ENCODE data around the gene IAH1. TPM values are rescaled to one million over a fixed set of nuclear protein-coding genes. Genes with fewer than 3 reads are reported as not detected.

The IAH1 gene
- total and polyA plus RNA-seq, 2 donors = 40.0 to 56.3 TPM

DNA sequence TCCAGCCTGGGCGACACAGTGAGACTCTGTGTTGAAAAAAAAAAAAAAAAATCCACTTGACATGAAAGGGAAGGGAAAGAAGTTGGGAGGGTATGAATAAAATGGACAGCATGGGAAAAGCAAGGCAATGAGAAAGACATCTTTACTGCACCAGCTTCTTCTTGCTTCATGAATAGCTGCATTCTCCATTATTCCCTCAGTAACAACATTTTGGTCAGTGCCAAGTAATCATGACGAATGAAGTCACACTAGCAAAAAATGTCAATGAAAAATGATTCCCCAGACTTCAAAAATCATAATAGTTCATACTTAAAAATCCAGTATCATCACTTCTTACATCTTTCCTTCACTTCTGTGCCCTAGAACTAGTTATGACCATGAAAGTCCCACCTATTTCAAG is 50.9 kb downstream of the IAH1 start:
- peaks cover 2% of the 10 kb centered on the region for H3K36me3 ChIP-seq (ENCODE audit: insufficient read depth)

DNA sequence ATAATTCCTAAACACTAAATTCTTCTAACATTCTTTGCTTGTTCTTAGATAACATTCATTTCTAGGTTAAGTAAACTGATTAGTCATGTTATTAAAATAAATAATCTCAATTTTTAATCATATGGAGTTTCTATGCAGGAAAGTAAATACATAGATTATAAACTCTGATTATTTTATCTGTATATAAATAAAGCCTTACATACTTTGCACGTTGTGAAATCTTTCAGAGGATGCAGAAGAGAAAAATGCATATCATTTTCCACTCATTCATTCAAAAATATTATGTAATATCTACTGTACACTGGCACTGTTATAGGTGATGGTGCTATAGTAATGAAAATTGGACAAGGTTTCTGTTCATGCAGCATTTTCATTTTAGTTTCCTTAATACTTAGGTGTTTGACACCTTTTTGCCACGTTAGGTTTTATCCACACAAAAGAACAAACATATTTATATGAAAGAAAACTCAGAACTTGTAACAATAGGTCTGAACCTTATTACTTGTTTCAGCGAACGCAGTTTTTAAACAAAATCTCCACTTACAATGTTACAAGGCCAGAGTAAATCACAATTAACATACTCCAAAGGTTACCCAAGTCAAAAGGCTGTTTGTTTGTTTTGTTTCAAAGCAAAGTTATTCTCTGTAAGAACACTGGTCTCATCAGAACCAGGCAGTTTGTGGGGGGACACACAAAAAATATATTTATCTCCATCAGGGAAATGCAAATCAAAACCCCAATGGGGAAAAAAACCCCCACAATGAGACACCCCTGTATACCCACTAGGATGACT is 53.8 kb downstream of the IAH1 start:
- 78% methylated on average over 4 of the region's 4 CpGs for WGBS
- no peak overlapping the region for H3K27ac ChIP-seq (ENCODE audit: low read depth)
- peaks cover 2% of the 10 kb centered on the region for H3K36me3 ChIP-seq (ENCODE audit: insufficient read depth)
- H3K4me1 ChIP-seq (ENCODE audit: insufficient read depth) = no peaks in the 10 kb centered on the region
- no peak overlapping the region for H3K4me3 ChIP-seq (ENCODE audit: low read depth, low read length)
- DNase-seq (ENCODE audit: extremely low spot score) = no peak

More for the DNA sequence above, 50.9 kb downstream of the IAH1 start:
- no peak overlapping the region for H3K4me3 ChIP-seq (ENCODE audit: low read depth, low read length)
- 76% methylated on average over 2 of the region's 2 CpGs for WGBS
- no peak for DNase-seq (ENCODE audit: extremely low spot score)
- H3K27ac ChIP-seq (ENCODE audit: low read depth) = no peak overlapping the region
- H3K4me1 ChIP-seq (ENCODE audit: insufficient read depth) = no peaks in the 10 kb centered on the region

DNA sequence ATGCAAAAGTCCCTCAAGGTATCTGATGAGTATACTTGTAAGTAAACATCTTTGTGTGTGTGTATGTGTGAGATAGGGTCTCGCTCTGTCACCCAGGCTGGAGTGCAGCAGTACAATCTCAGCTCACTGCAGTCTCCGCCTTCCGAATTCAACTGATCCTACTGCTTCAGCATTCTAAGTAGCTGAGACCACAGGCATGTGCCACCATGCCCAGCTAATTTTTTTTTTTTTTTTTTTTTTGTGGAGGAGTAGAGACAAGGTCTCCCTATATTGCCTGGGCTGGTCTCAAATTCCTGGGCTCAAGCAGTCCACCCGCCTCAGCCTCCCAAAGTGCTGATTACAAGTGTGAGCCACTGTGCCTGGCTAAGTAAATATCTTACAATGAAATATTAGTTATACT is 58.1 kb downstream of the IAH1 start:
- no peaks in the 10 kb centered on the region for H3K36me3 ChIP-seq (ENCODE audit: insufficient read depth)
- no peak overlapping the region for H3K27ac ChIP-seq (ENCODE audit: low read depth)
- no peaks in the 10 kb centered on the region for H3K4me1 ChIP-seq (ENCODE audit: insufficient read depth)
- WGBS = 95% methylated on average over 4 of the region's 4 CpGs
- no peak for DNase-seq (ENCODE audit: extremely low spot score)
- H3K4me3 ChIP-seq (ENCODE audit: low read depth, low read length) = no peak overlapping the region

- no peaks in the 10 kb centered on the region for H3K36me3 ChIP-seq (ENCODE audit: insufficient read depth)
These were observed 59.3 kb downstream of the IAH1 start for GRCh38 chr2:9533663-9534062.

GRCh38 chr2:9535177-9535576 is 60.8 kb downstream of the IAH1 start:
- 66% methylated on average over 1 of the region's 1 CpG for WGBS
- Histone ChIP-seq H3K4me1 (ENCODE audit: insufficient read depth) (no peaks in the 10 kb centered on the region), H3K36me3 (ENCODE audit: insufficient read depth) (no peaks in the 10 kb centered on the region), H3K4me3 (ENCODE audit: low read depth, low read length) (no peak overlapping the region), H3K27ac (ENCODE audit: low read depth) (no peak overlapping the region)
- no peak for DNase-seq (ENCODE audit: extremely low spot score)

More at GRCh38 chr2:9533663-9534062, 59.3 kb downstream of the IAH1 start:
- DNase-seq (ENCODE audit: extremely low spot score) = no peak
- H3K4me3 ChIP-seq (ENCODE audit: low read depth, low read length) = no peak overlapping the region
- H3K27ac ChIP-seq (ENCODE audit: low read depth) = no peak overlapping the region
- H3K4me1 ChIP-seq (ENCODE audit: insufficient read depth) = no peaks in the 10 kb centered on the region
- WGBS = over 99% methylated on average over 2 of the region's 2 CpGs

DNA sequence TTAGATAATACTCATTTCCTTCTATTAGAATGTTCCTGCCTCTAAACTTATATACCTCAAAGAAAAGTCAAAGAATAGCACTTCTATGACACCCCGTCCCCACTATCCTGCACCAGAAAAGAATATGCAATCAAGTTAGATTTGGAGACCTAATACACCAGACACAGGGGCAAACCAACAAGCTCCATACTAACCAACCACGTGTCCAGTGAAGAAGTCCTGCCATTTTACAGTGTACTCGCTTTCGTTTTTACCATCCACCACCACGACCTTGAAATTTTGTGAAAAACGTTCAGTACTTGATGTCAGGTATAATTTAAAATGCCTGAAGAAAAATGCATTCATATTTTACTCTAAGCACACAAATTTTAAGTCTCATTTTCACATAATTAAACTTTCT is 62.2 kb downstream of the IAH1 start:
- no peaks in the 10 kb centered on the region for H3K4me1 ChIP-seq (ENCODE audit: insufficient read depth)
- H3K27ac ChIP-seq (ENCODE audit: low read depth) = no peak overlapping the region
- no peaks in the 10 kb centered on the region for H3K36me3 ChIP-seq (ENCODE audit: insufficient read depth)
- 92% methylated on average over 6 of the region's 6 CpGs for WGBS
- H3K4me3 ChIP-seq (ENCODE audit: low read depth, low read length) = no peak overlapping the region
- DNase-seq (ENCODE audit: extremely low spot score) = no peak

DNA sequence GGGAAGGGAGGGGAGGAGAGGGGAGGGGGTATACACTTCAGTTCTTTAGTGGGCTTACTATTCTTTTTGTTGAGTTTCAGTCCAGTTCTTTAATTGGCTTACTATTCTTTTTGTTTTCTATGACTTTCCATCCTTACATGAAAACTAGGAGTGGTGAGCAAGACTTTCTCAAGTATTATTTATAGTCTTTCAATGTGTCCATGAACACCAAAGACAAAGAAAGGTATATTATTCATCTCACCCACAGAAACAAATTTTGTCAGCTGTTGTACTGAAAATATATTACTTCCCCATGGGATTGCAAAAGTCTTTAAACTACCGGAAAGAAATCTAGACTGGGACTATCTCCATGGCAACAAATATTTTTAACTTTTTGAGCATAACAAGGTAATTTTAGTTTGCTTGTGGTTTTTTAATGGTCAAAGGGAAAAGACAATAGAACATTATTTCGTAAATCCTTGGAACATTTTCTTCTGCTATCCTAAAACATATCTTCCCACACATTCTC is 63.7 kb downstream of the IAH1 start:
- H3K27ac ChIP-seq (ENCODE audit: low read depth) = no peak overlapping the region

More for the DNA sequence above, 63.7 kb downstream of the IAH1 start:
- 48% methylated on average over 2 of the region's 2 CpGs for WGBS
- Histone ChIP-seq H3K4me1 (ENCODE audit: insufficient read depth) (no peaks in the 10 kb centered on the region), H3K36me3 (ENCODE audit: insufficient read depth) (no peaks in the 10 kb centered on the region), H3K4me3 (ENCODE audit: low read depth, low read length) (no peak overlapping the region)
- DNase-seq (ENCODE audit: extremely low spot score) = no peak

Other genes starting within 250 kb of the IAH1 start
- gene ITGB1BP1, start 51.0 kb upstream of the IAH1 start, total RNA-seq = 42.0 TPM
- gene ITGB1BP1, start 51.0 kb upstream of the IAH1 start, polyA plus RNA-seq = 80.2 TPM
- gene CPSF3, start 50.9 kb upstream of the IAH1 start, total RNA-seq = 45.2 TPM
- 16.6 TPM for gene CPSF3, start 50.9 kb upstream of the IAH1 start, polyA plus RNA-seq
- gene ADAM17, start 81.3 kb downstream of the IAH1 start, total RNA-seq = 40.0 TPM
- gene ADAM17, start 81.3 kb downstream of the IAH1 start, polyA plus RNA-seq = 10.4 TPM
- gene YWHAQ, start 156.4 kb downstream of the IAH1 start, total RNA-seq = 346 TPM
- gene YWHAQ, start 156.4 kb downstream of the IAH1 start, polyA plus RNA-seq = 280 TPM